ENCODE measurements around the gene NKAIN2.
"Not testable (repeated sequence)": the region's sequence is repeated elsewhere in the genome, so short reads cannot be mapped to it uniquely, and the experiment has no call there.

Gene NKAIN2

GRCh38 chr6:124203812-124204167 lies 400.1 kb downstream of the NKAIN2 start:
- DNase-seq (ENCODE audit: low spot score) = no peak

- DNase-seq (ENCODE audit: low spot score) = no peak
Measured at GRCh38 chr6:124205921-124206320, 402.3 kb downstream of the NKAIN2 start.

GRCh38 chr6:124223611-124224345 lies 420.1 kb downstream of the NKAIN2 start:
- no peak for DNase-seq (ENCODE audit: low spot score)

- no peak for DNase-seq (ENCODE audit: low spot score)
Measured at GRCh38 chr6:124226396-124226795, 422.7 kb downstream of the NKAIN2 start.

- DNase-seq (ENCODE audit: low spot score) = no peak
Measured at GRCh38 chr6:124233221-124233620, 429.6 kb downstream of the NKAIN2 start.

- DNase-seq (ENCODE audit: low spot score) = no peak
Measured at GRCh38 chr6:124234801-124235200, 431.1 kb downstream of the NKAIN2 start.

- DNase-seq (ENCODE audit: low spot score) = no peak
Measured at GRCh38 chr6:124237911-124238310, 434.2 kb downstream of the NKAIN2 start.

GRCh38 chr6:124238408-124238807 lies 434.7 kb downstream of the NKAIN2 start:
- not testable (repeated sequence) for DNase-seq (ENCODE audit: low spot score)

- no peak for DNase-seq (ENCODE audit: low spot score)
Measured at GRCh38 chr6:124254941-124255685, 451.4 kb downstream of the NKAIN2 start.

GRCh38 chr6:124260337-124260736 lies 456.7 kb downstream of the NKAIN2 start:
- DNase-seq (ENCODE audit: low spot score) = no peak

- no peak for DNase-seq (ENCODE audit: low spot score)
Measured at GRCh38 chr6:124269733-124270132, 466.1 kb downstream of the NKAIN2 start.

GRCh38 chr6:124273701-124274100 lies 470.0 kb downstream of the NKAIN2 start:
- DNase-seq (ENCODE audit: low spot score) = no peak

GRCh38 chr6:124282541-124282940 lies 478.9 kb downstream of the NKAIN2 start:
- no peak for DNase-seq (ENCODE audit: low spot score)

GRCh38 chr6:124283486-124283885 lies 479.8 kb downstream of the NKAIN2 start:
- no peak for DNase-seq (ENCODE audit: low spot score)

- DNase-seq (ENCODE audit: low spot score) = no peak
Measured at GRCh38 chr6:124285146-124285545, 481.5 kb downstream of the NKAIN2 start.

- peak; percentile 5 for DNase-seq (ENCODE audit: low spot score)
Measured at GRCh38 chr6:124294574-124295200, 491.0 kb downstream of the NKAIN2 start.

- DNase-seq (ENCODE audit: low spot score) = no peak
Measured at GRCh38 chr6:124297507-124297906, 493.8 kb downstream of the NKAIN2 start.

- no peak for DNase-seq (ENCODE audit: low spot score)
Measured at GRCh38 chr6:124298730-124299129, 495.1 kb downstream of the NKAIN2 start.

GRCh38 chr6:124300907-124301306 lies 497.2 kb downstream of the NKAIN2 start:
- DNase-seq (ENCODE audit: low spot score) = not testable (repeated sequence)

- no peak for DNase-seq (ENCODE audit: low spot score)
Measured at GRCh38 chr6:124303971-124304370, 500.3 kb downstream of the NKAIN2 start.

GRCh38 chr6:124310139-124310538 lies 506.5 kb downstream of the NKAIN2 start:
- DNase-seq (ENCODE audit: low spot score) = no peak

- DNase-seq (ENCODE audit: low spot score) = no peak
Measured at GRCh38 chr6:124319410-124319809, 515.7 kb downstream of the NKAIN2 start.

GRCh38 chr6:124324237-124324636 lies 520.6 kb downstream of the NKAIN2 start:
- DNase-seq (ENCODE audit: low spot score) = no peak
